GM20431 (cell line): ENCODE results near the gene MDFI.

ENCODE experiments used
- in situ Hi-C: fragments of 300-500 bp; cut with MseI, MboI; formaldehyde crosslinking; loops from one replicate; pipeline ENCODE4 v1.15.0; 2020; ENCODE audit warnings: low sequenced_read_pairs; ENCODE audit not compliant: unreplicated experiment

Gene MDFI

GRCh38 chr6:41663568-41663967 is 25.3 kb downstream of the MDFI start:
- in situ Hi-C loops = no loop called here

GRCh38 chr6:41664271-41664670 is 26.0 kb downstream of the MDFI start:
- in situ Hi-C loops = no loop called here

GRCh38 chr6:41667195-41667594 is 28.9 kb downstream of the MDFI start:
- in situ Hi-C loops = no loop called here

GRCh38 chr6:41668968-41669367 is 30.7 kb downstream of the MDFI start:
- in situ Hi-C loops = no loop called here

GRCh38 chr6:41670703-41671360 is 32.6 kb downstream of the MDFI start:
- in situ Hi-C loops = no loop called here

GRCh38 chr6:41671376-41671775 is 33.1 kb downstream of the MDFI start:
- in situ Hi-C loops = no loop called here

- in situ Hi-C loops = no loop called here
Measured at GRCh38 chr6:41672016-41672415, 33.7 kb downstream of the MDFI start.

- in situ Hi-C loops = no loop called here
Measured at GRCh38 chr6:41672816-41673703, 34.8 kb downstream of the MDFI start.

GRCh38 chr6:41673704-41674000 is 35.4 kb downstream of the MDFI start:
- in situ Hi-C loops = no loop called here

GRCh38 chr6:41674231-41675000 is 36.1 kb downstream of the MDFI start:
- in situ Hi-C loops = no loop called here

GRCh38 chr6:41675176-41675775 is 37.0 kb downstream of the MDFI start:
- in situ Hi-C loops = no loop called here

GRCh38 chr6:41675992-41676391 is 37.7 kb downstream of the MDFI start:
- in situ Hi-C loops = no loop called here

GRCh38 chr6:41676431-41676830 is 38.2 kb downstream of the MDFI start:
- in situ Hi-C loops = no loop called here

- in situ Hi-C loops = no loop called here
Measured at GRCh38 chr6:41677124-41677921, 39.1 kb downstream of the MDFI start.

GRCh38 chr6:41678511-41679084 is 40.3 kb downstream of the MDFI start:
- in situ Hi-C loops = no loop called here

GRCh38 chr6:41679696-41680095 is 41.4 kb downstream of the MDFI start:
- in situ Hi-C loops = no loop called here

GRCh38 chr6:41680182-41680965 is 42.1 kb downstream of the MDFI start:
- in situ Hi-C loops = no loop called here

- in situ Hi-C loops = no loop called here
Measured at GRCh38 chr6:41682056-41682477, 43.8 kb downstream of the MDFI start.
